ENCODE results near the gene KIF1C. TPM values are rescaled to one million over a fixed set of nuclear protein-coding genes. Genes with fewer than 3 reads are reported as not detected.

The KIF1C gene
- total RNA-seq (2022; extraction: Qiagen RNA extraction; ENCODE audit: low read depth), result 98.9 to 125 TPM (median 114 TPM) in 5 replicates

GRCh38 chr17:4997302-4998026 is at the start of gene KIF1C, which contains the start of gene INCA1:
KIF1C (plus strand) TSS chr17:4997950; CDS start chr17:5000247, 2,297 bp downstream.
INCA1 (minus strand) TSS chr17:4997522; CDS start chr17:4994437, 3,085 bp downstream.

GRCh38 chr17:4948166-4948930 is 49.4 kb upstream of the KIF1C start, which contains the start of gene PFN1:
PFN1 (minus strand) TSS chr17:4948530; CDS start chr17:4948394, 136 bp downstream.

GRCh38 chr17:4950746-4951204 is 47.0 kb upstream of the KIF1C start, which contains the start of gene ENO3:
ENO3 (plus strand) TSS chr17:4951119; CDS start chr17:4951830, 711 bp downstream.

GRCh38 chr17:4967539-4968485 is 29.9 kb upstream of the KIF1C start, which contains the start of gene SPAG7:
SPAG7 (minus strand) TSS chr17:4967817; CDS start chr17:4967804, 13 bp downstream.

GRCh38 chr17:4986951-4987766 is 10.6 kb upstream of the KIF1C start, which contains the start of gene CAMTA2:
CAMTA2 (minus strand) TSS chr17:4987675; CDS start chr17:4986222, 1,453 bp downstream.

GRCh38 chr17:5035315-5035714 is 37.6 kb downstream of the KIF1C start, which contains the start of gene SLC52A1:
SLC52A1 (minus strand) TSS chr17:5035426; CDS start chr17:5034606, 820 bp downstream.

Other genes with a start within 250 kb of the KIF1C start
- 0.31 to 1.2 TPM (median 0.64 TPM) in 5 replicates for gene TM4SF5, start 226.1 kb upstream of the KIF1C start, total RNA-seq (2022; extraction: Qiagen RNA extraction; ENCODE audit: low read depth)
- 0.47 to 1.5 TPM (median 1.3 TPM) in 4 of 5 replicates, not detected in the other for gene VMO1, start 211.6 kb upstream of the KIF1C start, total RNA-seq (2022; extraction: Qiagen RNA extraction; ENCODE audit: low read depth)
- gene GLTPD2, start 209.0 kb upstream of the KIF1C start, total RNA-seq (2022; extraction: Qiagen RNA extraction; ENCODE audit: low read depth), result not detected in 5 replicates
- 443 to 508 TPM (median 482 TPM) in 5 replicates for gene PSMB6, start 201.8 kb upstream of the KIF1C start, total RNA-seq (2022; extraction: Qiagen RNA extraction; ENCODE audit: low read depth)
- 20.0 to 27.5 TPM (median 25.1 TPM) in 5 replicates for gene PLD2, start 190.8 kb upstream of the KIF1C start, total RNA-seq (2022; extraction: Qiagen RNA extraction; ENCODE audit: low read depth)
- gene MINK1, start 164.6 kb upstream of the KIF1C start, total RNA-seq (2022; extraction: Qiagen RNA extraction; ENCODE audit: low read depth), result 49.3 to 64.6 TPM (median 56.6 TPM) in 5 replicates
- gene C17orf107, start 98.4 kb upstream of the KIF1C start, total RNA-seq (2022; extraction: Qiagen RNA extraction; ENCODE audit: low read depth), result 0.17 to 0.29 TPM (median 0.28 TPM) in 5 replicates
- 0.07 to 0.21 TPM (median 0.08 TPM) in 4 of 5 replicates, not detected in the other for gene CHRNE, start 94.9 kb upstream of the KIF1C start, total RNA-seq (2022; extraction: Qiagen RNA extraction; ENCODE audit: low read depth)
- not detected in 5 replicates for gene GP1BA, start 65.7 kb upstream of the KIF1C start, total RNA-seq (2022; extraction: Qiagen RNA extraction; ENCODE audit: low read depth)
- 65.3 to 82.3 TPM (median 72.2 TPM) in 5 replicates for gene SLC25A11, start 57.9 kb upstream of the KIF1C start, total RNA-seq (2022; extraction: Qiagen RNA extraction; ENCODE audit: low read depth)
- 93.0 to 144 TPM (median 121 TPM) in 5 replicates for gene RNF167, start 57.7 kb upstream of the KIF1C start, total RNA-seq (2022; extraction: Qiagen RNA extraction; ENCODE audit: low read depth)
- 2,001 to 2,972 TPM (median 2,479 TPM) in 5 replicates for gene PFN1, start 49.4 kb upstream of the KIF1C start, total RNA-seq (2022; extraction: Qiagen RNA extraction; ENCODE audit: low read depth)
- 51.2 to 61.4 TPM (median 55.7 TPM) in 5 replicates for gene ENO3, start 46.8 kb upstream of the KIF1C start, total RNA-seq (2022; extraction: Qiagen RNA extraction; ENCODE audit: low read depth)
- gene SPAG7, start 30.1 kb upstream of the KIF1C start, total RNA-seq (2022; extraction: Qiagen RNA extraction; ENCODE audit: low read depth), result 69.9 to 87.4 TPM (median 71.4 TPM) in 5 replicates
- 22.0 to 37.9 TPM (median 31.6 TPM) in 5 replicates for gene CAMTA2, start 10.3 kb upstream of the KIF1C start, total RNA-seq (2022; extraction: Qiagen RNA extraction; ENCODE audit: low read depth)
- 1.3 to 2.0 TPM (median 1.5 TPM) in 5 replicates for gene INCA1, start 428 bp upstream of the KIF1C start, total RNA-seq (2022; extraction: Qiagen RNA extraction; ENCODE audit: low read depth)
- gene SLC52A1, start 37.5 kb downstream of the KIF1C start, total RNA-seq (2022; extraction: Qiagen RNA extraction; ENCODE audit: low read depth), result 0.34 to 1.2 TPM (median 0.68 TPM) in 5 replicates
- 0.89 to 1.2 TPM (median 1.0 TPM) in 5 replicates for gene ZFP3, start 80.5 kb downstream of the KIF1C start, total RNA-seq (2022; extraction: Qiagen RNA extraction; ENCODE audit: low read depth)
- 3.6 to 5.0 TPM (median 4.5 TPM) in 5 replicates for gene ZNF232, start 113.9 kb downstream of the KIF1C start, total RNA-seq (2022; extraction: Qiagen RNA extraction; ENCODE audit: low read depth)
- gene USP6, start 118.1 kb downstream of the KIF1C start, total RNA-seq (2022; extraction: Qiagen RNA extraction; ENCODE audit: low read depth), result 0.01 to 0.03 TPM (median 0.02 TPM) in 4 of 5 replicates, not detected in the other
- 1.3 to 1.8 TPM (median 1.7 TPM) in 5 replicates for gene ZNF594, start 193.9 kb downstream of the KIF1C start, total RNA-seq (2022; extraction: Qiagen RNA extraction; ENCODE audit: low read depth)
- gene SCIMP, start 236.9 kb downstream of the KIF1C start, total RNA-seq (2022; extraction: Qiagen RNA extraction; ENCODE audit: low read depth), result not detected in 5 replicates

All from A549 treated with DMSO at 1 μM for 4 hours (cell line).